Stimulated activated CD8-positive, alpha-beta memory T cell treated with anti-CD3 and anti-CD28 coated beads, Interleukin-4, amount 100 ng/mL, for 4 hours (primary cell): ENCODE measurements around the gene IPP.
A peak's percentile ranks its signal among the peaks of the same experiment; 100 is the strongest.
"Not testable (repeated sequence)": the region's sequence is repeated elsewhere in the genome, so short reads cannot be mapped to it uniquely, and the experiment has no call there.

Source experiments
- DNase-seq, 2 donors: peaks; one replicate each; pipeline ENCODE4 v3.0.0-alpha.2; 2020; ENCODE audit warnings: low read depth in 2 of 2, low spot score in 1 of 2

IPP gene

GRCh38 chr1:45746922-45747321, 3.5 kb downstream of the IPP start:
- no peak for DNase-seq

GRCh38 chr1:45739641-45740156, 10.8 kb downstream of the IPP start:
- DNase-seq: not testable (repeated sequence)

GRCh38 chr1:45739137-45739536, 11.3 kb downstream of the IPP start:
- no peak for DNase-seq

- DNase-seq: no peak
Measured at GRCh38 chr1:45730780-45731319, 19.6 kb downstream of the IPP start.

GRCh38 chr1:45730075-45730779, 20.2 kb downstream of the IPP start:
- DNase-seq: no peak

GRCh38 chr1:45726007-45726406, 24.4 kb downstream of the IPP start:
- DNase-seq: not testable (repeated sequence)

GRCh38 chr1:45723248-45723930, 27.1 kb downstream of the IPP start:
- no peak for DNase-seq

GRCh38 chr1:45722809-45723208, 27.6 kb downstream of the IPP start:
- DNase-seq: no peak

GRCh38 chr1:45721207-45721606, 29.2 kb downstream of the IPP start:
- no peak for DNase-seq

GRCh38 chr1:45718289-45718688, 32.2 kb downstream of the IPP start:
- no peak for DNase-seq

GRCh38 chr1:45717386-45717785, 33.1 kb downstream of the IPP start:
- not testable (repeated sequence) for DNase-seq

- no peak for DNase-seq
Measured at GRCh38 chr1:45716700-45717099, 33.8 kb downstream of the IPP start.

- no peak for DNase-seq
Measured at GRCh38 chr1:45713711-45714110, 36.7 kb downstream of the IPP start.

- no peak for DNase-seq
Measured at GRCh38 chr1:45704637-45705036, 45.8 kb downstream of the IPP start.

- DNase-seq: no peak
Measured at GRCh38 chr1:45694823-45695222, 55.6 kb downstream of the IPP start.

- DNase-seq: not testable (repeated sequence)
Measured at GRCh38 chr1:45693811-45694210, 56.6 kb downstream of the IPP start.

GRCh38 chr1:45687754-45688740, 62.4 kb downstream of the IPP start, which contains the start of gene TMEM69:
TSS of gene TMEM69 (plus strand) at chr1:45688181. CDS start at chr1:45691069, 2,888 bp downstream.
- DNase-seq: peak; percentile 50 to 53

- peak; percentile 88 to 95 for DNase-seq
Measured at GRCh38 chr1:45687014-45687753, 63.3 kb downstream of the IPP start.

- peak; percentile 96 to 97 for DNase-seq
Measured at GRCh38 chr1:45686288-45687013, 64.0 kb downstream of the IPP start, which contains the start of gene GPBP1L1. TSS of gene GPBP1L1 (minus strand) at chr1:45686533. CDS start at chr1:45659087, 27,446 bp downstream.

GRCh38 chr1:45686015-45686287, 64.5 kb downstream of the IPP start:
- DNase-seq: peak; percentile 33 to 38
